K562 (cell line): ENCODE measurements around the gene HOXB7. TPM values are rescaled to one million over a fixed set of nuclear protein-coding genes. Genes with fewer than 3 reads are reported as not detected.

Source experiments
- FOXK1 ChIP-seq: sonication (generic); formaldehyde crosslinking; IDR thresholded peaks from 2 replicates; pipeline ENCODE4 v1.8.0; 2022; ENCODE audit warnings: missing genetic modification reagents, mild to moderate bottlenecking, borderline replicate concordance
- FOXM1 ChIP-seq, 2 experiments: fragments of 450-650 bp in 1 of 2; sonication (generic) in 1 of 2; formaldehyde crosslinking in 1 of 2; IDR thresholded peaks; 2 replicates each; pipeline versions ENCODE4 v1.6.1 to v1.9.0; 2017 to 2022; ENCODE audit warnings: low read depth in 2 of 2, mild to moderate bottlenecking in 2 of 2, missing genetic modification reagents in 1 of 2, moderate library complexity in 1 of 2
- GATA2 ChIP-seq: sonication (generic); formaldehyde crosslinking; IDR thresholded peaks from 2 replicates; pipeline ENCODE4 v1.4.0; 2020; ENCODE audit warnings: mild to moderate bottlenecking, missing genetic modification reagents
- MTA3 ChIP-seq: fragments of 450-650 bp; formaldehyde crosslinking; IDR thresholded peaks from 2 replicates; pipeline ENCODE4 v1.6.1; 2017; ENCODE audit warnings: mild to moderate bottlenecking, borderline replicate concordance
- MYNN ChIP-seq, 2 experiments: sonication (generic); formaldehyde crosslinking in 1 of 2; IDR thresholded peaks; 2 replicates each; pipeline versions ENCODE4 v1.5.0 to v1.6.1; 2016 to 2020; ENCODE audit warnings: antibody characterized with exemption in 1 of 2, missing genetic modification reagents in 1 of 2
- NFE2L1 ChIP-seq: fragments of 450-650 bp; IDR thresholded peaks from 2 replicates; pipeline ENCODE4 v1.6.1; 2016; ENCODE audit warnings: missing genetic modification characterization, low read depth, mild to moderate bottlenecking, missing compliant biosample characterization, moderate library complexity, borderline replicate concordance
- POLR2G ChIP-seq: fragments of 200-400 bp; formaldehyde crosslinking; IDR thresholded peaks from 2 replicates; pipeline ENCODE4 v1.6.1; 2017; ENCODE audit warnings: low read depth, mild to moderate bottlenecking, antibody characterized with exemption, low read length, moderate library complexity
- RFX1 ChIP-seq: fragments of 450-650 bp; IDR thresholded peaks from 2 replicates; pipeline ENCODE4 v1.6.1; 2016; ENCODE audit warnings: mild to moderate bottlenecking, moderate library complexity
- RFX7 ChIP-seq: fragments of 250-450 bp; sonication (Bioruptor Pico); IDR thresholded peaks from 2 replicates; pipeline ENCODE4 v1.5.1; 2021; ENCODE audit warnings: mild to moderate bottlenecking
- SIN3A ChIP-seq, 2 experiments: fragments of 150-350 bp in 1 of 2; IDR thresholded peaks; 2 replicates each; pipeline ENCODE4 v1.6.1; 2011 to 2016; ENCODE audit warnings: borderline replicate concordance in 2 of 2, low read depth in 2 of 2, low read length in 2 of 2, mild to moderate bottlenecking in 2 of 2, moderate library complexity in 2 of 2; ENCODE audit not compliant: control insufficient read depth in 1 of 2
- TEAD4 ChIP-seq, 2 experiments: sonication (generic) in 1 of 2; formaldehyde crosslinking in 1 of 2; IDR thresholded peaks; 2 replicates each; pipeline versions ENCODE4 v1.6.1 to v1.8.0; 2012 to 2022; ENCODE audit warnings: borderline replicate concordance in 1 of 2, inconsistent platforms in 1 of 2, low read length in 1 of 2, mild to moderate bottlenecking in 1 of 2, missing genetic modification reagents in 1 of 2
- XRCC4 ChIP-seq: IDR thresholded peaks from one replicate; pipeline ENCODE4 v1.6.1; 2011; ENCODE audit not compliant: insufficient read depth, insufficient read length; ENCODE audit errors: extremely low read depth
- ZNF584 ChIP-seq: fragments of 200-800 bp; sonication (Bioruptor generic); IDR thresholded peaks from 2 replicates; pipeline ENCODE4 v1.6.1; 2016; ENCODE audit warnings: low read depth, mild to moderate bottlenecking, missing genetic modification characterization, missing compliant biosample characterization
- ZNF668 ChIP-seq: fragments of 250-450 bp; sonication (Bioruptor Pico); IDR thresholded peaks from 2 replicates; pipeline ENCODE4 v1.8.0; 2022; ENCODE audit warnings: mild to moderate bottlenecking, inconsistent platforms
- polyA plus RNA-seq, 8 experiments: library from polyadenylated mRNA; depleted of rRNA in 4 of 8; stranded (reverse) in 5 of 8; unstranded in 3 of 8; fragments of >200 nt; fragmentation: Nextera tagmentation in 2 of 8; fragmentation: Illumina TruSeq in 1 of 8; extraction: Ambion mirVana in 2 of 8; extraction: Trizol in 1 of 8; gene quantifications; 2 replicates each; pipeline versions ENCODE4 v1.2.1 to v1.2.3, GENCODE V29; 2011 to 2014; ENCODE audit warnings: inconsistent platforms in 1 of 8, missing spikeins in 1 of 8
- total RNA-seq, 7 experiments: library from RNA; depleted of rRNA in 6 of 7; stranded (reverse); fragments of >200 nt in 6 of 7; fragmentation: Illumina TruSeq in 2 of 7; extraction: Trizol in 2 of 7; gene quantifications; 2 replicates each; pipeline versions ENCODE4 v1.2.1 to v1.2.3, GENCODE V29; 2011 to 2021; ENCODE audit warnings: low replicate concordance in 1 of 7
- TF ChIP-seq, protein P1 (sequence below): fragments of 250-450 bp; sonication (Bioruptor Pico); IDR thresholded peaks from 2 replicates; pipeline ENCODE4 v1.8.0; 2022; ENCODE audit warnings: moderate library complexity, mild to moderate bottlenecking, inconsistent platforms
- TF ChIP-seq, protein P2 (sequence below): fragments of 450-650 bp; IDR thresholded peaks from one replicate; pipeline ENCODE4 v1.6.1; 2018; ENCODE audit warnings: mild to moderate bottlenecking, moderate library complexity; ENCODE audit not compliant: partially characterized antibody
- TF ChIP-seq, protein P3 (sequence below): fragments of 450-650 bp; IDR thresholded peaks from 2 replicates; pipeline ENCODE4 v1.6.1; 2016; ENCODE audit warnings: borderline replicate concordance
- TF ChIP-seq, protein P4 (sequence below): fragments of 250-450 bp; sonication (Bioruptor Pico); IDR thresholded peaks from 2 replicates; pipeline ENCODE4 v1.5.0; 2020; ENCODE audit warnings: mild to moderate bottlenecking, borderline replicate concordance
- TF ChIP-seq, protein P5 (sequence below): sonication (generic); formaldehyde crosslinking; IDR thresholded peaks from 2 replicates; pipeline ENCODE4 v1.8.0; 2022; ENCODE audit warnings: missing genetic modification reagents, mild to moderate bottlenecking, borderline replicate concordance

Gene HOXB7
- total and polyA plus RNA-seq, 9 of the 15 experiments (the other 6 are each of a cell fraction or from before 2014, with no cell fraction given): 5.5 to 16.7 (median 8.3) TPM

DNA sequence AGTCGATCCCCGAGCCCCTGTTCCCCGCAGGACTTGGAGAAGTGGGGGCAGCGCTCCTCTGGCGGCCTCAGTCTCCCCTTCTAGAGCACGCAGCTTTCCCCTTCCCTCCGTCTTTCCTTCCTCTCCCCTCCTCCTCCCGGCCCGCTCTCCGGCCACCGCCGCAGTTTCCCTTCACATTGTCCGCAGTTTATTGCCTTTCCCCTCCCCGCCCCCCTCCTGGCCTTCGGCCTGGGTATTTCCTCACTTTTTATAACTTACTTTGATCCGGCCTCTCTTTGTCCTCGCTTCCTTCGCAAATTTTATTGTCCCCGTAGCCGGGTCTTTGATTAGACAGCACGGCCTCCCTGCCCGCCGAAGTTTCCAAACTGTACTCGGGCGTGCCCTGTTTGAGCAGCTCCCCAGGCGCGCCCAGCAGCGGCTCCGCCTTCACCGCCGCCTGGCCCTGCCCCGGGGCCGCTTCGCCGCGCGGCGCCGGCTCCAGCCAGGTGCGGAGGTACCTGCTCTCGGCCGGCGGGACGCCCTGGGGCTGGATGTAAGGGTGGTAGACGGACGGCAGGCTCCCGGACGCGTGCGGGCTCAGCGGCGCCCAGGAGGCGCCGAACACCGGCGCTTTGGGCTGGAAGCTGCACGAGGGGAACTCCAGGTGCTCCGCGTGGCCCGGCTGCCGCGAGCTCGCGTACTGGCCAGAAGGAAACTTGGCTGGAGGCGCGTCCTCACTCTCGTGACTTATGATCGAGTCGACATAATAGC is 14.9 kb upstream of the HOXB7 start (continued):
- TF ChIP-seq, protein P1, sequence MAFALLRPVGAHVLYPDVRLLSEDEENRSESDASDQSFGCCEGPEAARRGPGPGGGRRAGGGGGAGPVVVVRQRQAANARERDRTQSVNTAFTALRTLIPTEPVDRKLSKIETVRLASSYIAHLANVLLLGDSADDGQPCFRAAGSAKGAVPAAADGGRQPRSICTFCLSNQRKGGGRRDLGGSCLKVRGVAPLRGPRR (CRISPR knock-in tag): no peak
- TF ChIP-seq, protein P2, sequence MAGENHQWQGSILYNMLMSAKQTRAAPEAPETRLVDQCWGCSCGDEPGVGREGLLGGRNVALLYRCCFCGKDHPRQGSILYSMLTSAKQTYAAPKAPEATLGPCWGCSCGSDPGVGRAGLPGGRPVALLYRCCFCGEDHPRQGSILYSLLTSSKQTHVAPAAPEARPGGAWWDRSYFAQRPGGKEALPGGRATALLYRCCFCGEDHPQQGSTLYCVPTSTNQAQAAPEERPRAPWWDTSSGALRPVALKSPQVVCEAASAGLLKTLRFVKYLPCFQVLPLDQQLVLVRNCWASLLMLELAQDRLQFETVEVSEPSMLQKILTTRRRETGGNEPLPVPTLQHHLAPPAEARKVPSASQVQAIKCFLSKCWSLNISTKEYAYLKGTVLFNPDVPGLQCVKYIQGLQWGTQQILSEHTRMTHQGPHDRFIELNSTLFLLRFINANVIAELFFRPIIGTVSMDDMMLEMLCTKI: no peak
- TF ChIP-seq SIN3A (IDR thresholded peaks at IDR 0.05; ENCODE audit: borderline replicate concordance in 2 of 2, control insufficient read depth in 1 of 2, low read depth in 2 of 2, low read length in 2 of 2) (peak in 1 of 2 experiments; percentile 14; a peak in 2 of 4 replicates), RFX1 (no peak), FOXM1 (IDR thresholded peaks at IDR 0.05; ENCODE audit: low read depth) (no peak), FOXM1 (CRISPR knock-in tag; IDR thresholded peaks at IDR 0.05; ENCODE audit: low read depth) (no peak), XRCC4 (no peak), POLR2G (peak; percentile 84), ZNF668 (CRISPR knock-in tag) (no peak), ZNF584 (CRISPR knock-in tag) (no peak), FOXK1 (CRISPR knock-in tag) (no peak), RFX7 (CRISPR knock-in tag) (no peak), NFE2L1 (tag) (no peak), GATA2 (CRISPR knock-in tag) (no peak), TEAD4 (IDR thresholded peaks at IDR 0.05; ENCODE audit: low read length) (no peak), TEAD4 (CRISPR knock-in tag; IDR thresholded peaks at IDR 0.05; ENCODE audit: borderline replicate concordance) (no peak), MYNN (IDR thresholded peaks at IDR 0.05) (no peak), MYNN (CRISPR knock-in tag; IDR thresholded peaks at IDR 0.05) (no peak), MTA3 (no peak)
- TF ChIP-seq, protein P3, sequence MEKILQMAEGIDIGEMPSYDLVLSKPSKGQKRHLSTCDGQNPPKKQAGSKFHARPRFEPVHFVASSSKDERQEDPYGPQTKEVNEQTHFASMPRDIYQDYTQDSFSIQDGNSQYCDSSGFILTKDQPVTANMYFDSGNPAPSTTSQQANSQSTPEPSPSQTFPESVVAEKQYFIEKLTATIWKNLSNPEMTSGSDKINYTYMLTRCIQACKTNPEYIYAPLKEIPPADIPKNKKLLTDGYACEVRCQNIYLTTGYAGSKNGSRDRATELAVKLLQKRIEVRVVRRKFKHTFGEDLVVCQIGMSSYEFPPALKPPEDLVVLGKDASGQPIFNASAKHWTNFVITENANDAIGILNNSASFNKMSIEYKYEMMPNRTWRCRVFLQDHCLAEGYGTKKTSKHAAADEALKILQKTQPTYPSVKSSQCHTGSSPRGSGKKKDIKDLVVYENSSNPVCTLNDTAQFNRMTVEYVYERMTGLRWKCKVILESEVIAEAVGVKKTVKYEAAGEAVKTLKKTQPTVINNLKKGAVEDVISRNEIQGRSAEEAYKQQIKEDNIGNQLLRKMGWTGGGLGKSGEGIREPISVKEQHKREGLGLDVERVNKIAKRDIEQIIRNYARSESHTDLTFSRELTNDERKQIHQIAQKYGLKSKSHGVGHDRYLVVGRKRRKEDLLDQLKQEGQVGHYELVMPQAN: peak; percentile 36; the same call in 1 of the 2 replicates
- TF ChIP-seq, protein P4, sequence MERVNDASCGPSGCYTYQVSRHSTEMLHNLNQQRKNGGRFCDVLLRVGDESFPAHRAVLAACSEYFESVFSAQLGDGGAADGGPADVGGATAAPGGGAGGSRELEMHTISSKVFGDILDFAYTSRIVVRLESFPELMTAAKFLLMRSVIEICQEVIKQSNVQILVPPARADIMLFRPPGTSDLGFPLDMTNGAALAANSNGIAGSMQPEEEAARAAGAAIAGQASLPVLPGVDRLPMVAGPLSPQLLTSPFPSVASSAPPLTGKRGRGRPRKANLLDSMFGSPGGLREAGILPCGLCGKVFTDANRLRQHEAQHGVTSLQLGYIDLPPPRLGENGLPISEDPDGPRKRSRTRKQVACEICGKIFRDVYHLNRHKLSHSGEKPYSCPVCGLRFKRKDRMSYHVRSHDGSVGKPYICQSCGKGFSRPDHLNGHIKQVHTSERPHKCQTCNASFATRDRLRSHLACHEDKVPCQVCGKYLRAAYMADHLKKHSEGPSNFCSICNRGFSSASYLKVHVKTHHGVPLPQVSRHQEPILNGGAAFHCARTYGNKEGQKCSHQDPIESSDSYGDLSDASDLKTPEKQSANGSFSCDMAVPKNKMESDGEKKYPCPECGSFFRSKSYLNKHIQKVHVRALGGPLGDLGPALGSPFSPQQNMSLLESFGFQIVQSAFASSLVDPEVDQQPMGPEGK (CRISPR knock-in tag): no peak
- TF ChIP-seq, protein P5, sequence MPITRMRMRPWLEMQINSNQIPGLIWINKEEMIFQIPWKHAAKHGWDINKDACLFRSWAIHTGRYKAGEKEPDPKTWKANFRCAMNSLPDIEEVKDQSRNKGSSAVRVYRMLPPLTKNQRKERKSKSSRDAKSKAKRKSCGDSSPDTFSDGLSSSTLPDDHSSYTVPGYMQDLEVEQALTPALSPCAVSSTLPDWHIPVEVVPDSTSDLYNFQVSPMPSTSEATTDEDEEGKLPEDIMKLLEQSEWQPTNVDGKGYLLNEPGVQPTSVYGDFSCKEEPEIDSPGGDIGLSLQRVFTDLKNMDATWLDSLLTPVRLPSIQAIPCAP (CRISPR knock-in tag): no peak
